GM12872 (cell line): ENCODE data around the gene KMT2C.

Experiments
- CTCF ChIP-seq: IDR thresholded peaks from 3 replicates; pipeline ENCODE4 v1.5.1; 2011; ENCODE audit warnings: low read depth, mild to moderate bottlenecking, low read length, moderate library complexity; ENCODE audit not compliant: insufficient read depth

Gene KMT2C

DNA sequence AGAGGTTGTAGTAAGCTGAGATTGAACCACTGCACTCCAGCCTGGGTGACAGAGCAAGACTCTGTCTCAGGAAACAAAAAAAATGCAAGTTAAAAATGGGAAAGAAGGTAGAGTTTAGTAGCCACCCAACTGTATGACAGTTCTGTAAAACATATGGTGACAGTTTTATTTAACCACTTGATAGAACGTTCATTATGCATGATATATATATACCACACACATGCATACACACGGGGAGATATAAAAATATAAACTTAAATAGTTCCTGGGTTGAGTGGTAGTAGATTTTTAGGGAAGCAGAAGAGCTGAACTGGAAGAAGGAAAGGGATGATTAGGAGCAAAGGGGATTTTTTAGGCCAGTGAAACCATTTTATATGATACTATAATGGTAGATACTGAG lies 120.0 kb downstream of the KMT2C start:
- TF ChIP-seq CTCF, result no peak

DNA sequence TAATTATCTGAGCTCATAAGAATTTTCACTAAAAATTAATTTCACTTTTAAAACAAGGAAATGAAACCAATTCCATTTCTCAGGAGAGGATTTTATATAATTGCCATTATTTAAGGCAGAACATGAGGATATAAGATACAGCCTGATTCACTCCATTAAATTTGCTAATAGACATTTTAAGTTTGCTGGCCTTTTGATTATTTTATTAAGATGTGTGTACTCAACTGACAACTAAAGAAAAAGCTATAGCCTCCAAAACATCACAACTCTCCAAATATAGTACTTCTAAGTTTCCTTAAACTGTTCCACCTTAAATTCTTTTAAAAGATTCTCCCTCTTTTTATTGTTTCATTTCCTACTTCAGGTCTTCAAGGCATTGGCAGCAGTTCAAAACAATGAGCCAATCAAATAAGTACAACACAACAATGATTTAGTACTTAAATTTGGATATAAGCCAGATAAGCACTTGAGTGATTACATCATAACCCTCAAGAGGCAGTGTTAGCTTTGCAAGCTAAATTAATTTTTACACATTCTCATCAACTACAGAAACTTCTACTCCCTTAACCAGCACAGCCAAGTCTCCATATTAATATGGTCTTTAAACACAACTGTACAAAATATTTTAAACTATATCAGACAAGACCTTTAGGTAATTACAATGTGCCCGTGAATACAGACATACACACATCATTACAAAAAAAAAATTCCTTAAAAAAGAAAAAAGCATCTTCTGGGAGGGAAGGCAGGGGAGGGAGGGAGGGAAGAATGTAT lies 121.8 kb downstream of the KMT2C start:
- TF ChIP-seq CTCF, result no peak

GRCh38 chr7:152313217-152313616 lies 122.6 kb downstream of the KMT2C start:
- TF ChIP-seq CTCF, result no peak

DNA sequence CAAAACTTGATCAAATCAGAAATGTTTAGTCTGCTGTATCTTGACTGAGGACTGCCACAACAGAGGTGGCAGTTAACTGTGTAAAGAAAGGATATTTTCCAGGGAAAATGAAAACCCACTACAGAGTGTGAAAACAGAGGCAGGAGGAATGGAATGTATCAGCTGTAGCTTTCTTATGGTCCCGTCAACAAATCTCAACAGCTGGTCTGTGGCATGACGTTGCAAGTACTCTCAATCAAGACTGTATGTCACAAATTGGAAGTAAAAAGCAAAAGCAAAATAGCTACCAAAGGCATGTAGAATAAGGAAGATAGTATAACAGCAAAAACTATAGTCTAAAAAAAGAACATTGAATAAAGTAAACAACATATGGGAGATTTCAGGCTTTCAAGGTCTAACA lies 123.5 kb downstream of the KMT2C start:
- TF ChIP-seq CTCF, result no peak

- no peak for TF ChIP-seq CTCF
Measured at GRCh38 chr7:152307902-152308301, 127.9 kb downstream of the KMT2C start.

DNA sequence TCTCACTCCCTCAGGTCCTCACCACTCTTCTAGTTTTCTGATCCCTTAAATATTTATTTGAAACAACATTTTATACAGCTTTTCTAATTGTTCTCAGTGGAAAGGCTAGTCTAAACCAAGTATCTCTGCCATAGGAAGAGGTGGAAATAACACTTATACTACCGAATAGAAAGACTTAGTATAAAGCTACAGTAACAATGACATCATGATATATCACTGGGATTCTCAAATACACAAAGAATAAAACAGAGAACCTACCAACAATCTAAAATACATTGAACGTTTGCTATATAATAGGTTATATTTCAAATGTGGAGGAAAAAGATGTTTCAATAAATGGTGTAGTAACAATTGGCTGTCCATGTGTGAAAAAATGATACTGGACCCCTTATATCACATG lies 142.9 kb downstream of the KMT2C start:
- TF ChIP-seq CTCF, result no peak

- TF ChIP-seq CTCF, result no peak
Measured at GRCh38 chr7:152231089-152231488, 204.7 kb downstream of the KMT2C start.
